Neural progenitor cell (in vitro differentiated cells): ENCODE data around the gene SEMA3D. TPM values are rescaled to one million over a fixed set of nuclear protein-coding genes. Genes with fewer than 3 reads are reported as not detected.

Source experiments
- DNase-seq: peaks from one replicate; pipeline ENCODE4 v3.0.0-alpha.2; 2016; ENCODE audit warnings: low spot score
- H2AFZ ChIP-seq: fragments of 200-600 bp; sonication (generic); replicated peaks from 2 replicates; pipeline ENCODE4 v1.6.1; 2016; ENCODE audit warnings: antibody characterized with exemption
- H3F3A ChIP-seq: fragments of 200-600 bp; sonication (generic); 2 replicates; pipeline ENCODE4 v1.6.1; 2016; ENCODE audit warnings: antibody characterized with exemption, low read depth
- H3K27ac ChIP-seq: fragments of 200-600 bp; sonication (generic); 2 replicates; pipeline ENCODE4 v1.5.1; 2016; ENCODE audit warnings: mild to moderate bottlenecking
- H3K27me3 ChIP-seq: fragments of 200-600 bp; sonication (generic); 2 replicates; pipeline ENCODE4 v1.6.1; 2016; ENCODE audit warnings: mild to moderate bottlenecking, moderate library complexity
- H3K36me3 ChIP-seq: fragments of 200-600 bp; sonication (generic); 2 replicates; pipeline ENCODE4 v1.5.1; 2016
- H3K4me1 ChIP-seq: fragments of 200-600 bp; sonication (generic); 2 replicates; pipeline ENCODE4 v1.6.1; 2016; ENCODE audit warnings: mixed run types
- H3K4me2 ChIP-seq: fragments of 200-600 bp; sonication (generic); 2 replicates; pipeline ENCODE4 v1.6.1; 2016
- H3K4me3 ChIP-seq: fragments of 200-600 bp; sonication (generic); 2 replicates; pipeline ENCODE4 v1.5.1; 2016
- H3K79me2 ChIP-seq: fragments of 200-600 bp; sonication (generic); 2 replicates; pipeline ENCODE4 v1.6.1; 2016; ENCODE audit warnings: low read depth
- H3K9ac ChIP-seq: fragments of 200-600 bp; sonication (generic); 2 replicates; pipeline ENCODE4 v1.6.1; 2016
- H3K9me3 ChIP-seq: fragments of 200-600 bp; sonication (generic); 2 replicates; pipeline ENCODE4 v1.5.1; 2016; ENCODE audit warnings: low read depth
- H4K20me1 ChIP-seq: fragments of 200-600 bp; sonication (generic); 2 replicates; pipeline ENCODE4 v1.6.1; 2016; ENCODE audit warnings: low read depth
- H3K27ac Mint-ChIP-seq: 3 replicates; pipeline ENCODE4 v1.8.0; 2021; ENCODE audit warnings: mixed read lengths
- H3K27me3 Mint-ChIP-seq: 2 replicates; pipeline ENCODE4 v1.8.0; 2022; ENCODE audit warnings: low read depth, mild to moderate bottlenecking, inconsistent platforms, moderate library complexity, mixed read lengths; ENCODE audit not compliant: insufficient read depth
- H3K36me3 Mint-ChIP-seq: 3 replicates; pipeline ENCODE4 v1.8.0; 2021; ENCODE audit warnings: mixed read lengths
- H3K4me1 Mint-ChIP-seq: 3 replicates; pipeline ENCODE4 v1.8.0; 2021; ENCODE audit warnings: mixed read lengths
- H3K4me3 Mint-ChIP-seq: 3 replicates; pipeline ENCODE4 v1.8.0; 2021; ENCODE audit warnings: mild to moderate bottlenecking, moderate library complexity, mixed read lengths
- H3K9me3 Mint-ChIP-seq: 3 replicates; pipeline ENCODE4 v1.8.0; 2020; ENCODE audit warnings: mixed read lengths
- EZH2 ChIP-seq: fragments of 200-600 bp; sonication (generic); IDR thresholded peaks from 2 replicates; pipeline ENCODE4 v1.6.1; 2017; ENCODE audit warnings: antibody characterized with exemption, mild to moderate bottlenecking, moderate library complexity
- EZH2phosphoT487 ChIP-seq: fragments of 200-600 bp; sonication (generic); IDR thresholded peaks from 2 replicates; pipeline ENCODE4 v1.6.1; 2017; ENCODE audit warnings: antibody characterized with exemption
- total RNA-seq: library from RNA; depleted of rRNA; stranded (reverse); fragments of >200 nt; gene quantifications from 2 replicates; pipeline ENCODE4 v1.2.3, GENCODE V29; 2015; ENCODE audit warnings: low replicate concordance
- TF ChIP-seq, protein P1 (sequence below): fragments of 200-600 bp; sonication (generic); IDR thresholded peaks from 2 replicates; pipeline ENCODE4 v1.5.1; 2017; ENCODE audit warnings: antibody characterized with exemption, mild to moderate bottlenecking

Gene SEMA3D
- total RNA-seq, 1 donor from 2014 or later, result 0.99 TPM

DNA sequence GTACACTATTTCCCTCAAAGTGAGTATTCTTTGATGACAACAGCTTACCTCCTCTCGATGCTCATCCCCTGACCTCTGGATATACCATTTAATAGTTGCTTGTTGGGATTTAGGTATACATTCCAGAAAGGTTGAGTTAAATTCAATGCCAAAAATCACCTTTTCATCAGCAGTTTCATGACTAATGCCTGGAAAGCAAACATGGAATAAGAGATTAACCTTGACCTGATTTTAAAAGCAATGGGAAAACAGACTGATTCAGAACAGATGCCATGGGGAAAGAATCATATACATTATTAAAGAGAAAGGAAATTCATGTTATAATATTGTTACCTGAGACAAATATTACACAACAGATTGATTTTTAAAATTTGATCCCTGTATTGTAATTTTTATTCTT, 180.1 kb downstream of the SEMA3D start:
- no peak for TF ChIP-seq EZH2phosphoT487
- TF ChIP-seq, protein P1, sequence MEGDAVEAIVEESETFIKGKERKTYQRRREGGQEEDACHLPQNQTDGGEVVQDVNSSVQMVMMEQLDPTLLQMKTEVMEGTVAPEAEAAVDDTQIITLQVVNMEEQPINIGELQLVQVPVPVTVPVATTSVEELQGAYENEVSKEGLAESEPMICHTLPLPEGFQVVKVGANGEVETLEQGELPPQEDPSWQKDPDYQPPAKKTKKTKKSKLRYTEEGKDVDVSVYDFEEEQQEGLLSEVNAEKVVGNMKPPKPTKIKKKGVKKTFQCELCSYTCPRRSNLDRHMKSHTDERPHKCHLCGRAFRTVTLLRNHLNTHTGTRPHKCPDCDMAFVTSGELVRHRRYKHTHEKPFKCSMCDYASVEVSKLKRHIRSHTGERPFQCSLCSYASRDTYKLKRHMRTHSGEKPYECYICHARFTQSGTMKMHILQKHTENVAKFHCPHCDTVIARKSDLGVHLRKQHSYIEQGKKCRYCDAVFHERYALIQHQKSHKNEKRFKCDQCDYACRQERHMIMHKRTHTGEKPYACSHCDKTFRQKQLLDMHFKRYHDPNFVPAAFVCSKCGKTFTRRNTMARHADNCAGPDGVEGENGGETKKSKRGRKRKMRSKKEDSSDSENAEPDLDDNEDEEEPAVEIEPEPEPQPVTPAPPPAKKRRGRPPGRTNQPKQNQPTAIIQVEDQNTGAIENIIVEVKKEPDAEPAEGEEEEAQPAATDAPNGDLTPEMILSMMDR, result no peak
- no peak overlapping the region for H3K4me3 ChIP-seq
- Mint-ChIP-seq H3K36me3 (peaks cover 2% of the 10 kb centered on the region), H3K27ac (no peak overlapping the region), H3K4me1 (peaks cover 10% of the 10 kb centered on the region), H3K27me3 (no peaks in the 10 kb centered on the region), H3K4me3 (no peak overlapping the region), H3K9me3 (no peaks in the 10 kb centered on the region)
- DNase-seq, result no peak
- H3K27me3 ChIP-seq, result no peaks in the 10 kb centered on the region
- H3K9me3 ChIP-seq, result no peaks in the 10 kb centered on the region
- no peak overlapping the region for H3K9ac ChIP-seq
- H3K4me2 ChIP-seq, result no peak overlapping the region
- no peaks in the 10 kb centered on the region for H3K79me2 ChIP-seq
- H3K27ac ChIP-seq, result no peak overlapping the region
- H3K36me3 ChIP-seq, result no peaks in the 10 kb centered on the region
- no peaks in the 10 kb centered on the region for H4K20me1 ChIP-seq
- no peak overlapping the region for H2AFZ ChIP-seq
- H3F3A ChIP-seq, result no peaks in the 10 kb centered on the region
- no peaks in the 10 kb centered on the region for H3K4me1 ChIP-seq

DNA sequence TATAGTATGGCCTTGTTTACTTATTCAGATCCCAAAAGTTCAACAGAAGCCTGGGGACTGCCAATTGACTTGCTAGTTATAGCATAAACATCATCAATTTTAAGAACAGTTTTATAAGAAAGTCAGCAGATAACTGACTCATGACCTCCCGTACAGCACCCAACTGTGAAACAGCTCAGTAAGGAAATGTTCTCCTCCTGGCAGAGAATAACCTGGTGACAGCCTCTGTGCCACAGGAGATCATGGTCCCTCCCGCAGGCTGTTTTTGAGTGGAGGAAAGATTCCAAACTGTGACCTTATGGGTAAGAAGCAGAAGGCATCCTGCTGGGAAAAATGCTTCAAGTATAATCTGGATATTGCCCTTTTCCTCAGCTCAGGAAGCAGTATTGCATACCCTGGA, 182.5 kb downstream of the SEMA3D start:
- no peak overlapping the region for H3K27ac Mint-ChIP-seq
- no peaks in the 10 kb centered on the region for H3K27me3 Mint-ChIP-seq
- Histone ChIP-seq H3K4me2 (no peak overlapping the region), H3K4me1 (no peaks in the 10 kb centered on the region), H3K36me3 (no peaks in the 10 kb centered on the region), H3K27ac (no peak overlapping the region), H3K27me3 (no peaks in the 10 kb centered on the region), H3K79me2 (no peaks in the 10 kb centered on the region), H3K9me3 (no peaks in the 10 kb centered on the region), H4K20me1 (no peaks in the 10 kb centered on the region), H3K9ac (no peak overlapping the region), H2AFZ (no peak overlapping the region), H3F3A (no peaks in the 10 kb centered on the region), H3K4me3 (no peak overlapping the region)
- peaks cover 19% of the 10 kb centered on the region for H3K4me1 Mint-ChIP-seq
- TF ChIP-seq EZH2, result no peak
- TF ChIP-seq EZH2phosphoT487, result no peak
- TF ChIP-seq, protein P1, result no peak
- no peak for DNase-seq
- H3K9me3 Mint-ChIP-seq, result no peaks in the 10 kb centered on the region
- H3K36me3 Mint-ChIP-seq, result peaks cover 4% of the 10 kb centered on the region
- no peak overlapping the region for H3K4me3 Mint-ChIP-seq

DNA sequence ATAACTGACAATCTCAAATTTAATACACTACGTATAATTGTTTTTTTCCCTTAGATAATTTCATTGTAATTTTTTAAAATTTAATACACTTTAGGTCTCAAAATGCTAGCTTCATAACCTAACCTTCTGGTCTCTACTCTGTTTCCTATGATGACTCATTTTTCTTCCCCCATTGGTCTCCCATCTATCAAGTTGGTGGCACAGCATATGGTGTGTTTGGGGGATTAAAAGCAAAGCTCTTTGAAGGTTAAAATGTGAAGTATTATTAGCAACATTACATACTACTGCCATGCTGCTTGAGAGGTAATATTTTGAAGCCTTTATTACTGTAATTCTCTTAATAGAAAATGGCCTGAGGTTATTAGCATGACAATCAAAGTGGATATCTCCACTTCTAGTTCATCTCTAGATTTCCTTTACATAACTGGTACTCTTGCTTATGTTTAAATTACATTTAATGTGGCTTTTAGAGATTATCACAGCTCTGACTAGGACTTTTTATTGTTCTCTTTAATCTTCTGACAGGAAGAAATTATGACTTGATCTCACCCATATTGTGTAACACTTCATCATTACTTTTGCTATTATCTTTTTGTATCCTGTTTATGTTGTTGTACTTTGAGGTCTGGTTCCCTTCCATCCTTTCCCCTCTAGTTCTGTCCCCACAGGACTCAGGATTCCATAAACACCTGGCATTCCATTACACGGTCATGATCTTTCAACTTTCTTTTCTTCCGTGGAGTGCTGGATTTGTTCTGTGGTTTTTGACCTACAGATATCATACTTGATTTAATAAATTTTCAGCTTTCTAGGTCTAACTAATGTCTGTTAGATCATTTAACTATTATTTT, 185.1 kb downstream of the SEMA3D start:
- H3K79me2 ChIP-seq, result no peaks in the 10 kb centered on the region
- no peak overlapping the region for H3K9ac ChIP-seq
- H4K20me1 ChIP-seq, result no peaks in the 10 kb centered on the region
- TF ChIP-seq EZH2phosphoT487 (no peak), EZH2 (no peak)
- TF ChIP-seq, protein P1, result no peak
- H2AFZ ChIP-seq, result no peak overlapping the region
- H3K9me3 ChIP-seq, result no peaks in the 10 kb centered on the region
- Mint-ChIP-seq H3K4me1 (peaks cover 25% of the 10 kb centered on the region), H3K27me3 (no peaks in the 10 kb centered on the region), H3K36me3 (peaks cover 3% of the 10 kb centered on the region), H3K4me3 (no peak overlapping the region), H3K27ac (no peak overlapping the region), H3K9me3 (no peaks in the 10 kb centered on the region)
- no peak overlapping the region for H3K4me2 ChIP-seq
- H3F3A ChIP-seq, result no peaks in the 10 kb centered on the region
- H3K27me3 ChIP-seq, result no peaks in the 10 kb centered on the region
- no peaks in the 10 kb centered on the region for H3K36me3 ChIP-seq
- no peak overlapping the region for H3K27ac ChIP-seq
- no peak for DNase-seq
- no peaks in the 10 kb centered on the region for H3K4me1 ChIP-seq
- no peak overlapping the region for H3K4me3 ChIP-seq
